AG08396 (cell line): ENCODE data around the gene ONECUT2.

Source experiments
- DNase-seq: peaks from one replicate; pipeline ENCODE4 v3.0.0; 2012; ENCODE audit warnings: low spot score, mixed read lengths

The ONECUT2 gene

GRCh38 chr18:57529151-57529550 lies 94.0 kb downstream of the ONECUT2 start:
- DNase-seq = no peak

- DNase-seq = no peak
Measured at GRCh38 chr18:57533006-57533867, 98.1 kb downstream of the ONECUT2 start.

GRCh38 chr18:57533868-57534510 lies 98.8 kb downstream of the ONECUT2 start:
- no peak for DNase-seq

GRCh38 chr18:57534511-57534909 lies 99.3 kb downstream of the ONECUT2 start:
- DNase-seq = no peak

GRCh38 chr18:57538614-57539013 lies 103.4 kb downstream of the ONECUT2 start:
- no peak for DNase-seq

- no peak for DNase-seq
Measured at GRCh38 chr18:57539702-57540101, 104.5 kb downstream of the ONECUT2 start.
